Measurements from ENCODE around the gene CPNE8.

The CPNE8 gene

GRCh38 chr12:38728894-38729293, 176.5 kb downstream of the CPNE8 start:
- no peak for DNase-seq (ENCODE audit: low read depth)

GRCh38 chr12:38721611-38722252, 183.7 kb downstream of the CPNE8 start:
- DNase-seq (ENCODE audit: low read depth), result no peak

- DNase-seq (ENCODE audit: low read depth), result no peak
These were observed 184.7 kb downstream of the CPNE8 start for GRCh38 chr12:38720661-38721060.

GRCh38 chr12:38713294-38713693, 192.1 kb downstream of the CPNE8 start:
- DNase-seq (ENCODE audit: low read depth), result no peak

GRCh38 chr12:38711054-38711453, 194.3 kb downstream of the CPNE8 start:
- no peak for DNase-seq (ENCODE audit: low read depth)

GRCh38 chr12:38708466-38708865, 196.9 kb downstream of the CPNE8 start:
- DNase-seq (ENCODE audit: low read depth), result no peak

- no peak for DNase-seq (ENCODE audit: low read depth)
These were observed 197.7 kb downstream of the CPNE8 start for GRCh38 chr12:38707648-38708047.

- no peak for DNase-seq (ENCODE audit: low read depth)
These were observed 208.1 kb downstream of the CPNE8 start for GRCh38 chr12:38697289-38697688.

GRCh38 chr12:38695057-38695456, 210.3 kb downstream of the CPNE8 start:
- DNase-seq (ENCODE audit: low read depth), result no peak

- DNase-seq (ENCODE audit: low read depth), result no peak
These were observed 214.2 kb downstream of the CPNE8 start for GRCh38 chr12:38691164-38691563.

GRCh38 chr12:38690646-38691045, 214.7 kb downstream of the CPNE8 start:
- DNase-seq (ENCODE audit: low read depth), result no peak

GRCh38 chr12:38689704-38690103, 215.7 kb downstream of the CPNE8 start:
- DNase-seq (ENCODE audit: low read depth), result no peak

GRCh38 chr12:38689195-38689594, 216.2 kb downstream of the CPNE8 start:
- no peak for DNase-seq (ENCODE audit: low read depth)

- no peak for DNase-seq (ENCODE audit: low read depth)
These were observed 222.9 kb downstream of the CPNE8 start for GRCh38 chr12:38682521-38682920.

GRCh38 chr12:38669530-38669929, 235.9 kb downstream of the CPNE8 start:
- no peak for DNase-seq (ENCODE audit: low read depth)

- no peak for DNase-seq (ENCODE audit: low read depth)
These were observed 236.3 kb downstream of the CPNE8 start for GRCh38 chr12:38669081-38669480.

- no peak for DNase-seq (ENCODE audit: low read depth)
These were observed 239.0 kb downstream of the CPNE8 start for GRCh38 chr12:38666425-38666824.

- DNase-seq (ENCODE audit: low read depth), result no peak
These were observed 240.6 kb downstream of the CPNE8 start for GRCh38 chr12:38664661-38665269.

GRCh38 chr12:38662829-38663228, 242.6 kb downstream of the CPNE8 start:
- DNase-seq (ENCODE audit: low read depth), result no peak

GRCh38 chr12:38653650-38654049, 251.7 kb downstream of the CPNE8 start:
- DNase-seq (ENCODE audit: low read depth), result no peak

- no peak for DNase-seq (ENCODE audit: low read depth)
These were observed 256.6 kb downstream of the CPNE8 start for GRCh38 chr12:38648813-38649212.

GRCh38 chr12:38646146-38646545, 259.2 kb downstream of the CPNE8 start:
- no peak for DNase-seq (ENCODE audit: low read depth)

- DNase-seq (ENCODE audit: low read depth), result no peak
These were observed 265.8 kb downstream of the CPNE8 start for GRCh38 chr12:38639625-38640024.

GRCh38 chr12:38638401-38638800, 267.0 kb downstream of the CPNE8 start:
- DNase-seq (ENCODE audit: low read depth), result no peak

All from stimulated activated CD8-positive, alpha-beta memory T cell treated with anti-CD3 and anti-CD28 coated beads, Interleukin-7, amount 100 ng/mL, for 24 hours (primary cell).